Esophagus muscularis mucosa (tissue), 4 donors: Measurements from ENCODE around the gene MCF2L.

ENCODE experiments used
- EP300 ChIP-seq: sonication (generic); formaldehyde crosslinking; IDR thresholded peaks from one replicate; pipeline ENCODE4 v1.6.1; 2017; ENCODE audit warnings: antibody characterized with exemption
- POLR2A ChIP-seq: fragments of 450-650 bp; IDR thresholded peaks from one replicate; pipeline ENCODE4 v1.6.1; 2017; ENCODE audit warnings: antibody characterized with exemption, moderate library complexity, mild to moderate bottlenecking, low read depth
- POLR2AphosphoS5 ChIP-seq, 2 donors: sonication (generic); formaldehyde crosslinking; IDR thresholded peaks; one replicate each; pipeline ENCODE4 v1.6.1; 2017; ENCODE audit warnings: antibody characterized with exemption in 2 of 2
- TF ChIP-seq, protein P1 (sequence below), 3 experiments: fragments of 200-600 bp in 2 of 3; fragments of 450-650 bp in 1 of 3; sonication (generic) in 2 of 3; IDR thresholded peaks; one replicate each; pipeline ENCODE4 v1.5.1; 2017 to 2019; ENCODE audit warnings: antibody characterized with exemption in 3 of 3, mild to moderate bottlenecking in 2 of 3, moderate library complexity in 1 of 3

DNA sequence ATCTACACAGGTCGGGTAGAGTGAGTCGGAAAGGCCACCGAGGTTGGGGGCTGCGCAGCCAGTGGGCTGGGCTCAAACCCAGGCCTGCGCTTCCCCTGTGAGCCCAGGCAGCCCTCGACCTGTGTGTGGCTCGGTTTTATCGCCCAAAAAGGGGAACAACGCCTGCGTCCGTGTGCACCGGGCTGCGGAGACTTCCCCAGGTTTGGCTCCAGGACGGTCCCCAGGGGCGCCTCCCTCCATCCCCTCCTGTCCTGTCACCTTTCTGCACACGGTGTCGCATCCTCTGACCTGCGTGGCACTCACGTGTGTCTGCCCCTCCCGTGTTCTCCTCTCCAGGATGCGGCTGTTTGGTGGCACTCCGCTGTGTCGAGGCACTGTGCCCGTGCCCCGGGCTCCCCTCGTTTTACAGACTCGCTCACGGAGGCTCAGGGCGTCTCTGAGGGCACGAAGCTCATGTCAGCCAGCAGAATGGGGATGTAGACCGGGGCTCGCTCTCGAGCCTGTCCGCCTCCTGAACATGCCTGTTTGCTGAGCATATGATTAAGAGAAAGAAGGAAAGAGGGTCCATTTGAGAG lies 25.9 kb downstream of the MCF2L start:
- TF ChIP-seq, protein P1, sequence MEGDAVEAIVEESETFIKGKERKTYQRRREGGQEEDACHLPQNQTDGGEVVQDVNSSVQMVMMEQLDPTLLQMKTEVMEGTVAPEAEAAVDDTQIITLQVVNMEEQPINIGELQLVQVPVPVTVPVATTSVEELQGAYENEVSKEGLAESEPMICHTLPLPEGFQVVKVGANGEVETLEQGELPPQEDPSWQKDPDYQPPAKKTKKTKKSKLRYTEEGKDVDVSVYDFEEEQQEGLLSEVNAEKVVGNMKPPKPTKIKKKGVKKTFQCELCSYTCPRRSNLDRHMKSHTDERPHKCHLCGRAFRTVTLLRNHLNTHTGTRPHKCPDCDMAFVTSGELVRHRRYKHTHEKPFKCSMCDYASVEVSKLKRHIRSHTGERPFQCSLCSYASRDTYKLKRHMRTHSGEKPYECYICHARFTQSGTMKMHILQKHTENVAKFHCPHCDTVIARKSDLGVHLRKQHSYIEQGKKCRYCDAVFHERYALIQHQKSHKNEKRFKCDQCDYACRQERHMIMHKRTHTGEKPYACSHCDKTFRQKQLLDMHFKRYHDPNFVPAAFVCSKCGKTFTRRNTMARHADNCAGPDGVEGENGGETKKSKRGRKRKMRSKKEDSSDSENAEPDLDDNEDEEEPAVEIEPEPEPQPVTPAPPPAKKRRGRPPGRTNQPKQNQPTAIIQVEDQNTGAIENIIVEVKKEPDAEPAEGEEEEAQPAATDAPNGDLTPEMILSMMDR (IDR thresholded peaks at IDR 0.05): no peak
- TF ChIP-seq POLR2A (no peak), EP300 (no peak), POLR2AphosphoS5 (IDR thresholded peaks at IDR 0.05) (no peak)
